HG03378 (cell line): ENCODE results near the gene NUP85.
"Not testable (repeated sequence)": the region's sequence is repeated elsewhere in the genome, so short reads cannot be mapped to it uniquely, and the experiment has no call there.

Experiments used
- ATAC-seq: cut with Tn5 transposase; IDR thresholded peaks from one replicate; pipeline ENCODE4 v1.9.1; 2021; ENCODE audit warnings: mild to moderate bottlenecking, moderate library complexity; ENCODE audit not compliant: unreplicated experiment

The NUP85 gene

GRCh38 chr17:75266316-75267152 lies 61.1 kb downstream of the NUP85 start:
- ATAC-seq = no peak

DNA sequence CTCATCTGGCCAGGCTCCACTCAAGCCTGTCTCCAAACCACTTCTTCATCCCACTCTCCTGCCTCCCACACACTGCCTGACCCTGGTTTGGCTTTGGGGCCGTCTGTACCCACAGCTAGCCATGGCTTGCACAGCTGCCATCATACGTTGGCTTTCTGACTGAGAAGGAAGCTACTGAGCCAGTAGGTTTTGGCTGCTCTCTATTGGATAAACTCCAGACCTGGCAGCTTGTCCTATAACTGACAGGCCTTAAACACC lies 61.6 kb downstream of the NUP85 start:
- ATAC-seq = no peak

GRCh38 chr17:75267411-75268232 lies 62.1 kb downstream of the NUP85 start:
- ATAC-seq = no peak

GRCh38 chr17:75269844-75270217 lies 64.4 kb downstream of the NUP85 start:
- ATAC-seq = no peak

GRCh38 chr17:75270218-75270965 lies 64.9 kb downstream of the NUP85 start:
- no peak for ATAC-seq

- no peak for ATAC-seq
Measured at GRCh38 chr17:75270966-75271232, 65.4 kb downstream of the NUP85 start, which contains the start of gene MIF4GD. Gene MIF4GD, minus strand, starts transcription at chr17:75271231. Its CDS starts 1,036 bp downstream, at chr17:75270195.

GRCh38 chr17:75271233-75271954 lies 65.9 kb downstream of the NUP85 start:
- ATAC-seq = no peak

DNA sequence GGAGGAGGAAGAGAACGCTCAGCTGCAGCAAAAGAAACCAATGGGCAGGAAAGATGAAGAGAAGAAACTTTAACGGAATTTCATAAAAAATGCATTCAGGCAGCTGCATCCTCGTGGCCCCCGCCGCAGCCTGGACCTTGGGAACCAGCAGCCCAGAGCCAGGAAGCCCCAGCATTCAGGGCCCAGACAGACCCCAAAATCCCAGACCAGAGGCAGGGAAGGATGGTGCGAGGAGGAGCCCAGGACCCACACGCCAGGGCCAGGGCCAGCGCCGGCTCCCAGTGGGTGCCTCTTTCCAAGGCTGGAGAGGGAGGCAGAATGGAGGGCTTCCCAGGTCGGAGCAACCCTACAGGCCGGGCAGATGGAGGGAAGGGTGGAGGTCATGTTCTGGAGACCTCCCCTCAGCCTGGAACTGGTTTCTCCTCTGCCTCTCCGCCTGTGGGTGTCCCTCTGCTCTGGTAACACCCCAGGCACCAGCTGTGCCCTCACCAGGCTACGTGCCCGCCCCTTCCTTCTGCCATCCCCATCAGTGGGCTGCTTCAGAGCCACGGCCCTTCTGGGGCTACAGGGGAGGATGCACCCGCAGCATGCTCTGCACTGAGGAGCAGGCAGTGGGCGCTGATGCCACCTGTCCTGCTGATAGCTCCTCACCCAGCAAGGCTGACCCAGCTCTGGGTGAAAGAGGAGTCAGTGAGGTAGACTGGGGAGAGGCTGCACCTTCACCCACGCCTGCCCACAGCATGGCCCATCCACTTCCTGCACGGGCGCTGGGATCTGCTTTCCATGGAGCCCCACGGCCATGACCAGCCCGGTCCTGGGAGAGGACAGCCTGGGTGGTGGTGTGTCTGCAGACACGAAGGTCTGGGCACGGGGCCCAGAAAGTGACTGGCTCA lies 66.7 kb downstream of the NUP85 start:
- no peak for ATAC-seq

- ATAC-seq = no peak
Measured at GRCh38 chr17:75272848-75273184, 67.3 kb downstream of the NUP85 start.

- ATAC-seq = no peak
Measured at GRCh38 chr17:75273977-75274708, 68.7 kb downstream of the NUP85 start.

- ATAC-seq = no peak
Measured at GRCh38 chr17:75277664-75278071, 72.2 kb downstream of the NUP85 start.

DNA sequence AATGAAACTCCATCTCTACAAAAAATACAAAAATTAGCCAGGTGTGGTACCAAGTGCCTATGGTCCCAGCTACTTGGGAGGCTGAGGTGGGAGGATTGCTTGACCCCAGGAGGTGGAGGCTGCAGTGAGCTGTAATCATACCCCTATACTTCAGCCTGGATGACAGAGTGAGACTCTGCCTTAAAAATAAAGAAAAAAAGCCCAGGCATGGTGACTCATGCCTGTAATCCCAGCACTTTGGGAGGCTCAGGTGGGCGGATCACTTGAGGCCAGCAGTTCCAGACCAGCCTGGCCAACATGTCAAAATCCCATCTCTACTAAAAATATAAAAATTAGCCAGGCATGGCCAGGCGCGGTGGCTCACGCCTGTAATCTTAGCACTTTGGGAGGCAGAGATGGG lies 74.7 kb downstream of the NUP85 start:
- ATAC-seq = not testable (repeated sequence)

DNA sequence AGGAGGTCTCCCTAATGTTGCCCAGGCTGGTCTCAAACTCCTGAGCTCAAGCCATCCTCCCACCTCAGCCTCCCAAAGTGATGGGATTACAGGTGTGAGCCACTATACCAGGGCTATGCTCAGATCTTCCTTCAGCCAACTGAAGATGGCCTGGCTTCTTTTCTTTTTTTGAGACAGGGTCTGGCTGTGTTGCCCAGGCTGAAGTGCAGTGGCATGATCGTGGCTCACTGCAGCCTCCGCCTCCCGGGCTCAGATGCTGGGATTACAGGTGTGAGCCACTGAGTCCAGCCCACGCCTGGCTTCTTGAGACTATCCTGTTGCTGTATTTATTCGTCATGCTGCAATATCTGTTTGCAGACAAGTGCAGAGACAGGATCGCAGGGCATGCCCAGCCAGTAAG lies 79.6 kb downstream of the NUP85 start:
- ATAC-seq = no peak
